Activated gamma-delta T cell treated with Interleukin-2 at 50 U/mL for 16 hours (primary cell): ENCODE data around the gene SYT8.
A peak's percentile ranks its signal among the peaks of the same experiment; 100 is the strongest.

Experiments
- DNase-seq: peaks from one replicate; pipeline ENCODE4 v3.0.0-alpha.2; 2020

The SYT8 gene

GRCh38 chr11:1834062-1834610, 654 bp upstream of the SYT8 start:
- no peak for DNase-seq

GRCh38 chr11:1835671-1836010, 851 bp downstream of the SYT8 start:
- no peak for DNase-seq

- no peak for DNase-seq
These were observed 1.5 kb downstream of the SYT8 start for GRCh38 chr11:1836011-1836945.

DNA sequence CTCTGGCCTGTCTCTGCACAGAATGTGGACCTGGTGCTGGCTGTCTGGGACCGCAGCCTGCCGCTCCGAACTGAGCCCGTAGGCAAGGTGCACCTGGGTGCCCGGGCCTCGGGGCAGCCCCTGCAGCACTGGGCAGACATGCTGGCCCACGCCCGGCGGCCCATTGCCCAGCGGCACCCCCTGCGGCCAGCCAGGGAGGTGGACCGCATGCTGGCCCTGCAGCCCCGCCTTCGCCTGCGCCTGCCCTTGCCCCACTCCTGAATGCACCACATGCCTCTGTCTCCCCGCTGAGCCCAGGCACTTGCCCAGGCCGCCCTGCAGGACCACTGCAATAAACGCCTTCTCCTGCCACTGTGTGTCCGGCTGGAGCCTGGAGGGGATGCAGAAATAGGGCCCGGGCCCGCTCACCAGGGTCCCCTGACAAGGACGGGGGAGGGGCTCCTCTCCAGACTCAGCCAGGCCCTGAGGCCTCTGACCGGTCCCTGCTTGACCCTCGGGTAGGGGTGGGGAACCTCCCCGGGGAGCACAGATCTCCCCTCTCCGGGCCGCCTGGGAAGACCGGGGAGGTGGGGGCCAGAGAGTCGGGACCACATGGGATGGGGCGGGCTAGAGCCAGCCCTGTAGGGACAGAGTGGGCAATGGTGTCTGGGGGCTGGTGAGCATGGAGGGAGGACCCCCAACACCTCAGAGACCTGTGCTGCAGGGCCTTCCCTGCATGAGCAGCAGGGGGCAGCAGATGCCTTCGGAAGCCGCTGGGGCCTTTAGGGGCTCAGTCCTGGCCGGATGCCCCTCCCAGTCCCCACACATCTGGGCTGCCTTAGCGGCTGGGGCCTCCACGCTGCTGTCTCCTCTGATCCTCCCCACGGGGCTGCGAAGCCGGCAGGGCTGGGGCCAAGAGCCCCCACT, 2.6 kb downstream of the SYT8 start:
- peak; percentile 90 for DNase-seq

DNA sequence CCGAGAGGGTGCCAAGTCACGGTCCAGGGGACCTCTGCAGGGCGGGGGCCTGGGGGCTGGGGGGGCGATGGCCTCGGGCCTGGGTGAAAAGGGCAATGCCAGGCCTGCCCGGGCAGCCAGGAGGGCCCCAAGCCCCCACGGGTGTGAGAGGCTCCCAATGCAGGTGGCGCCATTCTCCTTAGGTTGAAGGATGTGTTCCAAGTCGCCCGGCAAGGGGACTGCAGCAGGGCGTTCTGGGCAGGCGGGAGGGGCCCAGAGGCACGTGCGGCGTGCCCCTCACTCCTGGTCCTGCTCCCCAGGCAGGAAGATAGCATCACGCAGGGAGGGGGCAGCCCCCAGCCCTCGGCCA, 3.3 kb downstream of the SYT8 start:
- DNase-seq, result no peak

- no peak for DNase-seq
These were observed 3.8 kb downstream of the SYT8 start, which contains the start of gene TNNI2 for GRCh38 chr11:1838426-1839144. TNNI2 (plus strand) TSS chr11:1838981; CDS start chr11:1839697, 716 bp downstream.

DNA sequence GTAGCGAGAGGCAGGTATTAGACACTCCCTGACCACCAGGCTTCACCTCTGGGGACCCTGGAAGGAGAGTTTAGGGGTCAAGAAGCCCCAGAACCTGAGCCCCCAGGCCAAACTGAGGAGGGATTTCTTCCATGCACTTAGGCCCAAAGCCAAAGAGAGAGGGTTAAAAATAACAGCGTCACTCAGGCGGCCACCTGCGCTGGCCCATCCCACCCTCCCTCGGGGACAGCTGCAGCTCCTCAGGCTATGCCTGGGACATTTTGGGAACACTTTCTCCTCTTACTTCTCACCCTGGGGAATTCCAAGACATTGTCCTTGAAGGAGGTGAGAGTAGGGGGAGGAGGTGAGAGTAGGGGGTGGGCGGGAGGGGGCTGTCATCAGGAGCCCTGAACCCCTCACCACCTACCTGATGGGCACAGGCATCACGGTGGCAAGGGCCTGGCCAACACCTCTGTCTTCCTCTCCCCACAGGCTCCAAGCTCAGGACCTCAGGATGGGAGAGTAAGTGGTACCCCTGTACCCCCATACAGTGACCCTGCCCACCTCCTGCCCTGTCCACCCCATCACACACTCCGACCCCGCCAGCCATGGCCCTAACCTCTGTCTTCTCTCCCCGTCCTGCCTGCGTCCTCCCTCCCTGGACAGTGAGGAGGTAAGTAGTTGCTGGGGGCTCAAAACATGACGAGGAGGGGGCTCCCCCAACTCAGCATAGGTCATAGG, 4.6 kb downstream of the SYT8 start:
- DNase-seq, result no peak

DNA sequence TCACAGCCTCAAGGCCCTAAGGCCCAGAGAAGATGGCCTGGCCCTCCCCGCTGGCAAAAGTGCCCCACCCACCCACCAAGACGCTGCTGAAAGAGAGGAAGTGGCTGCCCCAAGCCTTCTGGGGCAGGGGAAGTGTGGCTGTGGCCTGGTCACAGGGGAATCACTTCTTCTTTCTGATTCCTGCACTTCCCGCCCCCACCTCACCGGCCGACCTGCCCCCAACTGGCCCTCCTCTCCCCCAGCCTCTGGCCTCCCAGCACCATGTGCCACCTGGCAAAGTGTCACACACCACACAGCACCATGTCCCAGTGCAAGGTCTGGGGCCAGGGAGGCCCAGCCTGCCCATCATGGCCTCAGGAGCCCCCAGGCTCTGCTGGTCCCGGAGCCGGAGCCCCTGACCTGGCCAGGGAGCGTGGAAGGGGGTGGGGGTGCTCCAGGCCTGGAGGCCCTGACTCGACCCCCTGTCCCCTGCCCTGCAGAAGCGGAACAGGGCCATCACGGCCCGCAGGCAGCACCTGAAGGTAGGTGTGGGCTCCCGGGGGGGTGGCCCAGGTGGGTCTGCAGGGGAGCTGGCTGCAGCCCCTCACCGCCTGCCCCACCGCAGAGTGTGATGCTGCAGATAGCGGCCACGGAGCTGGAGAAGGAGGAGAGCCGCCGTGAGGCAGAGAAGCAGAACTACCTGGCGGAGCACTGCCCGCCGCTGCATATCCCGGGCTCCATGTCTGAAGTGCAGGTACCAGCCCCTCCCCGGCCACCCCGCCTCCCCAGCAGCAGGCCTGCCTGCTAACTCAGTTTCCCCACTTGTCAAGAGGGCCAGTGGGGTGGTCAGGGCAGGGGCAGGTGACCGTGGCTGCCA, 5.4 kb downstream of the SYT8 start:
- DNase-seq, result no peak

- DNase-seq, result no peak
These were observed 6.1 kb downstream of the SYT8 start for GRCh38 chr11:1840780-1841480.

GRCh38 chr11:1841511-1842148, 6.8 kb downstream of the SYT8 start:
- no peak for DNase-seq

GRCh38 chr11:1842149-1843097, 7.6 kb downstream of the SYT8 start:
- DNase-seq, result no peak

GRCh38 chr11:1843098-1843473, 8.3 kb downstream of the SYT8 start:
- DNase-seq, result no peak

DNA sequence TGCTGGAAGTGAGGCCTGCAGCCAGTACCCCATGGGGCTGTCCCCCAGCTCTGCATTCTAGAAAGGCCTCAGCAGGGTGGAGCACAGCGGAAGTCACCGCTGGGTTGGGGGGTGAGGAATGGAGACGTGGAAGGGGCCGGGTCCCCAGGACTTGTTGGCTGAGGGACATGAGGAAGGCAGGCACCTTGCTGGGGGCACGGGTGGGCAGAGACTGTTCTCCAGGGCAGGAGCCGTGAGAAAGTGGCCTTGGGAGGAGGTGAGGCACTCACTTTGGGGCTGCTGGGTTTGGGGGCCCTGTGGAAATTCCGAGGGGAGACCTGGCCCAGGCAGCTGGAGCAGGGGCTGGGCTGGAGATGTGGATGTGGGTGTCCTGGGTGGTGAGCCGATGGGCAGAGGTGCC, 9.0 kb downstream of the SYT8 start:
- no peak for DNase-seq

- peak; percentile 46 for DNase-seq
These were observed 9.7 kb downstream of the SYT8 start for GRCh38 chr11:1844221-1845094.

GRCh38 chr11:1845095-1845429, 10.3 kb downstream of the SYT8 start:
- DNase-seq, result no peak

DNA sequence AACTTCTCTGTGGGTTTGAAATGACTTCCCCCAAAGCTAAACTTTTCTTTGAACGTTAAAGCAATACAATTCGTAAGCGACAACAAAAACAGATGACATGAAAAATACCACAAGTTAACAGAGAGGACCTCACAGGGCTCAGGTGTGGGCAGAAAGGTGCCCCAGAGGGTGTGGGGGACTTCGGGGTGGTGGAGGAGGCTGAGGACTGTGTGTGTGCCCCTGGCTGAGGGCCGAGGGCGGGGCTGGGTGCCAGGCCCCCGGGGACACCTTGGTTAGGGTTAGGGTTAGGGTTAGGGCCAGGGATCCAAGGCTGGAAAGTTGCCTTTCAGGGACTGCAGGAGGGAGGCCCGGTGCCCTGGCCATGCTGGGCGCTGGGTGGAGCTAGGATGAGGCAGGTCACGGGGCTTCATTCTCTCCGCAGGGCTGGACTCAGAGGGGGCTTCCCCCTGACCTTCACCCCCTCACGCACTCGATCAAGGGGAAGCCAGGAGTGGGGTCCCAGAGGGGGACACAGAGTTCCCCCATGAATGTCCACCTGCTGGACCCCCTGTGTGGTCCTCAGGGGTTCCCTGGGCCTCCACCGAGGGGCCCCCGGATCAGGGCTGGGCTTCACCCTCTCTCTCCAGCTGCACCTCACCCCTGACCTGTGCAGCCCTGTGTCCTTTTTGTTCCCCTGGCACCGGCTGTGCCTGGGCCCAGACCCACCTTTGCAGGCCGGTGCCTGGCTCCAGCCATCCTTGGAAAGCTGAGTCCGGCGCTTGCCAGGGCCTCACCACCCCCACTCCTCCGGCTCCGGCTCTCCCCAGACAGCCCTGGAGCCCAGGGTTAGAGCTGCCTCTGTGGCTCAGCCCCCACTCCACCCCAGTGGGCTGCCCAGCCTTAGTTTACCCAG, 11.0 kb downstream of the SYT8 start:
- DNase-seq, result peak; percentile 55

DNA sequence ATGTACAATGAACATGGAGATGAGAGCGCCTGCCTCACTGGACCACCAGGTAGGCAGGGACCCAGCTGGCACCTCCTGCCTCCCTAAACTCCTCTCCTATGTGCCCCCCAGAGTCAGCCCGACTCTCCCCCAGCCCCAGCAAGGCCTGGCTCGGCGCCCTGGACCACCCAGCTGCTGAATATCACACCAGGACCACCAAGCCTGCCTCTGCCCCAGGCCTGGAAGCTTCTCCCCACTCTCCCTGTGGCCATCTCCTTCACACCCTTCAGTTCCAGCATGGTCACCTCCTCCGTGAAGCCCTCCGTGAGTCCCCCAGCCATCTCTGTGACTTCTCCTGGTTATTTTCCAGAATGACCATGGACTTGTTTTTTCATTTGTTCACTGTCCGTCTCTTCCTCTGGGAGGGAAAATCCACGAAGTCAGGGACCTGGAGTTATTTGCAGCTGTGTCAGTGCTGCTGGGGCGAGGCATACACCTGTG, 11.7 kb downstream of the SYT8 start:
- DNase-seq, result no peak
